ENCODE data around the gene TRIM29. TPM values are rescaled to one million over a fixed set of nuclear protein-coding genes. Genes with fewer than 3 reads are reported as not detected.

The TRIM29 gene
- total RNA-seq, 2 donors from 2014 or later, result 0.26 to 6.3 TPM

GRCh38 chr11:120061761-120062560, 76.0 kb downstream of the TRIM29 start:
- no peak for DNase-seq
- H3K36me3 ChIP-seq (replicated peaks in 1 of 2; ENCODE audit: insufficient read depth in 1 of 2, low read depth in 2 of 2), result no peaks in the 10 kb centered on the region
- no peak for ATAC-seq
- no peaks in the 10 kb centered on the region for H3K9me3 ChIP-seq
- intact Hi-C loops (cut with DNase I), result no loop called here
- no peaks in the 10 kb centered on the region for H3K4me1 ChIP-seq
- no peak for TF ChIP-seq POLR2A (IDR thresholded peaks at IDR 0.05)
- no peak for TF ChIP-seq CTCF (IDR thresholded peaks at IDR 0.05)
- no peak overlapping the region for H3K27ac ChIP-seq
- 43 to 47% methylated on average over 25 to 28 of the region's 28 CpGs for WGBS, 2 donors
- no peak overlapping the region for H3K4me3 ChIP-seq
- no peaks in the 10 kb centered on the region for H3K27me3 ChIP-seq

Other genes starting within 250 kb of the TRIM29 start
- gene OAF, start 72.9 kb upstream of the TRIM29 start, total RNA-seq, result 10 to 100 TPM; 53.7 to 67.7 TPM
- under 1 TPM in 1 of 2 donors, not detected in 1; 0.26 TPM for gene POU2F3, start 102.0 kb upstream of the TRIM29 start, total RNA-seq
- 1 to 10 TPM; 3.0 to 3.1 TPM for gene TLCD5, start 187.2 kb upstream of the TRIM29 start, total RNA-seq
- 10 to 100 TPM; 46.5 to 71.1 TPM for gene ARHGEF12, start 198.3 kb upstream of the TRIM29 start, total RNA-seq